Measurements from ENCODE around the gene CPN2. TPM values are rescaled to one million over a fixed set of nuclear protein-coding genes. Genes with fewer than 3 reads are reported as not detected.

Gene CPN2
- total and polyA plus RNA-seq, 2 of the 13 experiments (the other 11 are each of a cell fraction or from before 2014, with no cell fraction given): 26.7 to 27.7 TPM

GRCh38 chr3:194315088-194315964 is 35.8 kb downstream of the CPN2 start (continued):
- TF ChIP-seq KIAA2018 (CRISPR knock-in tag; IDR thresholded peaks at IDR 0.05; ENCODE audit: borderline replicate concordance): no peak; the same call in 1 of the 2 replicates
- TF ChIP-seq ZNF10 (CRISPR knock-in tag; IDR thresholded peaks at IDR 0.05; ENCODE audit: borderline replicate concordance, low read depth): no peak
- TF ChIP-seq PRDM10 (CRISPR knock-in tag; IDR thresholded peaks at IDR 0.05; ENCODE audit: low read depth): no peak
- TF ChIP-seq MLX (CRISPR knock-in tag; IDR thresholded peaks at IDR 0.05): no peak
- TF ChIP-seq ZNF362 (CRISPR knock-in tag; IDR thresholded peaks at IDR 0.05; ENCODE audit: borderline replicate concordance): no peak
- peak; percentile 50; the same call in 1 of the 2 replicates for TF ChIP-seq MXD3 (CRISPR knock-in tag; IDR thresholded peaks at IDR 0.05)
- no peak for TF ChIP-seq ZBTB14 (CRISPR knock-in tag; IDR thresholded peaks at IDR 0.05)
